GM18502 (cell line): Measurements from ENCODE around the gene GRIA3.
"Not testable (repeated sequence)": the region's sequence is repeated elsewhere in the genome, so short reads cannot be mapped to it uniquely, and the experiment has no call there.

Experiments
- ATAC-seq: cut with Tn5 transposase; IDR thresholded peaks from one replicate; pipeline ENCODE4 v1.9.1; 2021; ENCODE audit warnings: mild to moderate bottlenecking; ENCODE audit not compliant: unreplicated experiment, poor library complexity

Gene GRIA3

GRCh38 chrX:123504047-123504446, 320.0 kb downstream of the GRIA3 start:
- ATAC-seq = no peak

DNA sequence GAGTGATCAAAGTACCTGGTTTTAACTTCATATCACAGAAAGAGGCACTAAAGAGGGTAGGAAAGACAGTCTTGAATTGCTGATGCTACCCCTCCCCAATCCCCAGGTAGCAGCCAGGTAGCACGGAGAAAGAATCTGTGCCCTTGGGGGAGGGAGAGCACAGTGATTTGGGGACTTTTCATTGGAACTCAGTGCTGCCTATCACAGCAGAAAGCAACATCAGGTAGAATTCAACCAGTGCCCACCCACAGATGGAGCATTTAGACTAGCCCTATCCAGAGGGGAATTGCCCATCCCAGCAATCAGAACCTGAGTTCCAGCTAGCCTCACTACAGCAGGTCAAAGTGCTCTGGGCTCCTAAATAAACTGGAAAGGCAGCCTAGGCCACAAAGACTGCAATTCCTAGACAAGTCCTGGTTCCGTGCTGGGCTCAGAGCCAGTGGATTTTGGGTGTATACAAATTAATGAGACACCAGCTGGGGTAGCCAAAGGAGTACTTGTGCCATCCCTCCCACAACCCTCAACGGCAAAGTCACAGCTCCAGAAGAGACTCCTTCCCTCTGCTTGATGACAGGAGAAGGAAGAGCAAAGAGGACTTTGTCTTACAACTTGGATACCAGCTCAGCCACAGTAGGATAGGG, 320.7 kb downstream of the GRIA3 start:
- no peak for ATAC-seq

DNA sequence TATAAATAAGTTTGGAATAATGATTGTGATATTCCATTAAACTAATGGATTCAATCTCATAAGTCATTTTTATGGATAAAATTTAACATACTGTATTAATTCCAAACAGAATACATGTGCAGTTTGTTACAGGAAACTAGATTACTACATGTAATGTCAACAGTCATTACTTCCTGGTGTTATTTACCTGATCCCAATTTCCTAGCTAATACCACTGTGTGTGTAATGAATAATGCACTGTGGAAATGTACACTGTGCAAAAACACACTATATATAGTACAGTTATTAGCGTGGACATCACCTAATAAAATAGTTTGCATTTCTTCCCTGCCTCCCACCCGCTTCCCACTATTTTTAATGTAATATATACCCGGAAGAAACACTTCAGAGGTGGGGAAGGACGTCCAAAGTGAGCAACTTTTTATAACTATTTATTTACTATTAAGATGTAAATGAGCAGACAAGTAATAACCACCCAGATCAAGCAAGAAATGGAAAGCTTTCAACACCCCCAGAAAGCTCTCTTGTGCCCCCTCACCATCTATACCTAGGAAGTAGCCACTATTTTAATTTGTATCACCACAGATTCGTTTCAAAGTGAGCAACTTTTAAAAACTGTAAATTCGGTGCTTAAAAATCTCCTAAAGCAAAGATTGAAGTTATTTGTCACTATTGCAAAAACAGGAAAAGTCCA, 329.7 kb downstream of the GRIA3 start:
- ATAC-seq = no peak

DNA sequence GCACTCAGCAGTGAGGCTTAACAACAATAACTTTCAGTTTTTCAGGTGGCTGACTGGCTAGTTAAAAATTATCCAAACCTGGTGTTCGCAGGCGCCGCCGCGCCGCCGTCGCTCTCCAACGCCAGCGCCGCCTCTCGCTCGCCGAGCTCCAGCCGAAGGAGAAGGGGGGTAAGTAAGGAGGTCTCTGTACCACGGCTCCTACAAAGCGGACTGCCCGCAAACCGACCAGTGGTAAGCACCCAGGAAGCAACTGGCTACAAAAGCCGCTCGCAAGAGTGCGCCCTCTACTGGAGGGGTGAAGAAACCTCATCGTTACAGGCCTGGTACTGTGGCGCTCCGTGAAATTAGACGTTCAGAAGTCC, 330.2 kb downstream of the GRIA3 start:
- not testable (repeated sequence) for ATAC-seq

GRCh38 chrX:123518791-123519190, 334.7 kb downstream of the GRIA3 start:
- ATAC-seq = no peak

DNA sequence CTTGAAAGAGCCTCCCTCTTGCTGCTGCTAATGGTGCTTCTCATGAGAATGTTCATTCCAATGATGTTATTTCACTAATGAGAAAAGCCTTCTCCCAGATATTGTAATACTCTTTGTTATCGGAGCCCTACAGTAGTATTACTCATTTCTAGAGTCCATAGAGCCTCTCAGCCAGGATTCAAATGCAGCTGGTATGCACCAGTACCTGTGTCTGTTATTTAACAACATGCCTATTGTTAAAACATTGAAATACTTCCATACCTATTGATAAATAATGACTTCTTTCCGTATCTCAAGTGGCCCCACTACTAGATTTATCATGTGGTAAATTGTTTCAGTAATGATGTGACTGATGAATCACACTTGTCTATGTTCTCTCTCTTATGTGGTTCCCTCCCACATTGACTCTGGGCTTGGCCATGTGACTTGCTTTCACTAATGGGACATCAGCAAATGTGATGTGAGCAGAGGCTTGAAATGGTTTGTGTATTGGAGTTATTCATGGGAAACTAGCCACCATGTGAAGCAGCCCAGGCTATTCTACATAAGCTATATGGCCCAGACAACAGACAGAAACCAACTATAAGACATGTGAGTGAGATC, 341.1 kb downstream of the GRIA3 start:
- peak; percentile 58 for ATAC-seq

DNA sequence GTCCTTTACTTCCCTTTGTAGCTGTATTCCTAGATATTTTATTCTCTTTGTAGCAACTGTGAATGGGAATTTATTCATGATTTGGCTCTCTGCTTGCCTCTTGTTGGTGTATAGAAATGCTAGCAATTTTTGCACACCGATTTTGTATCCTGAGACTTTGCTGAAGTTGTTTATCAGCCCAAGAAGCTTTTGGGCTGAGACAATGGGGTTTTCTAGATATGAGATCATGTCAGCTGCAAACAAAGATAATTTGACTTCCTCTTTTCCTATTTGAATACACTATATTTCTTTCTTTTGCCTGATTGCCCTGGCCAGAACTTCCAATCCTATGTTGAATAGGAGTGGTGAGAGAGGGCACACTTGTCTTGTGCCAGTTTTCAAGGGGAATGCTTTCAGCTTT, 346.6 kb downstream of the GRIA3 start:
- not testable (repeated sequence) for ATAC-seq
